GM19372 (cell line): ENCODE results near the gene RAD9A.

Experiments
- ATAC-seq: cut with Tn5 transposase; IDR thresholded peaks from one replicate; pipeline ENCODE4 v1.9.1; 2021; ENCODE audit warnings: mild to moderate bottlenecking, low read depth, moderate library complexity; ENCODE audit not compliant: unreplicated experiment

The RAD9A gene

GRCh38 chr11:67356864-67357561 lies 34.8 kb upstream of the RAD9A start:
- no peak for ATAC-seq

DNA sequence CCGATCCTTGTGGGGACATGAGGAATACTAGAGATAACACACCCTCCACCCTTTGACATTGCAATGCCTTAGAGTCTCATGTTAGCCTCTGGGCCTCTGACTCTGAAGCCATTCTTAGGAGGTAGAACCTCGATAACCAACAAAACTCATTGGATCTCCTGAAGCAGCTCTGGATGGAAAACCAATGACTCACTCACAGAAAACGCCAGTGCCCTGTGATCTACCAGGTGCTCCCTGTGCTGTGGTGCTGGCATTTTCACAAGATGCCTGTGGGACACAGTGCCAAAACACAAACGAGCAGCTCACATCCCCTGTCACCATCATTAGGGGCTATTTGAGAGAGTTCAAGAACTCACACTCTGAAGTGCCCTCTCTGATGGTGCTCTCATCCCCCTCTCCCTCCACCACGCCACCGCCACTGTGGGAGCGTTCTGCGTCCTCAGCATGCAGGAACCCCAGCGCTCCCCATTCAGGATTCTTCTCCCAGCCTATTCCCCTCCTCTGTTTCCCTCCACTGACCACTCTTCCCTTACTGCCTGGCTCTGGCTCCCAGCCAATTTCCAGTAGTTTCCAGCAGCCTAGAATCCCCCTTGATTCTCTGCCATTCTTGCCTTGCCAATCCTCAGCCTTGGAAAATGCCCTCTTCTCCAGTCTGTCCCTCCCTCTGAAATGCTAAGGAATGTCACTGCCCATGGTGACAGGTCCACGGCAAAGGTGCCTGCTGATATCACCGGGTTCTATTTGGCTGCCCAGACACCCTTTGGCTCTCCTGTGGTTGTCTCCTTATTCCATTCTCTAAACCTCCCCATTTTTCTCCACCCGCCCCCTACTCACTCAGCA lies 33.7 kb upstream of the RAD9A start:
- no peak for ATAC-seq

- no peak for ATAC-seq
Measured at GRCh38 chr11:67364169-67364568, 27.6 kb upstream of the RAD9A start.

- no peak for ATAC-seq
Measured at GRCh38 chr11:67364783-67365722, 26.7 kb upstream of the RAD9A start.

GRCh38 chr11:67365736-67366444 lies 25.9 kb upstream of the RAD9A start:
- no peak for ATAC-seq

- ATAC-seq, result no peak
Measured at GRCh38 chr11:67366546-67366945, 25.2 kb upstream of the RAD9A start.

DNA sequence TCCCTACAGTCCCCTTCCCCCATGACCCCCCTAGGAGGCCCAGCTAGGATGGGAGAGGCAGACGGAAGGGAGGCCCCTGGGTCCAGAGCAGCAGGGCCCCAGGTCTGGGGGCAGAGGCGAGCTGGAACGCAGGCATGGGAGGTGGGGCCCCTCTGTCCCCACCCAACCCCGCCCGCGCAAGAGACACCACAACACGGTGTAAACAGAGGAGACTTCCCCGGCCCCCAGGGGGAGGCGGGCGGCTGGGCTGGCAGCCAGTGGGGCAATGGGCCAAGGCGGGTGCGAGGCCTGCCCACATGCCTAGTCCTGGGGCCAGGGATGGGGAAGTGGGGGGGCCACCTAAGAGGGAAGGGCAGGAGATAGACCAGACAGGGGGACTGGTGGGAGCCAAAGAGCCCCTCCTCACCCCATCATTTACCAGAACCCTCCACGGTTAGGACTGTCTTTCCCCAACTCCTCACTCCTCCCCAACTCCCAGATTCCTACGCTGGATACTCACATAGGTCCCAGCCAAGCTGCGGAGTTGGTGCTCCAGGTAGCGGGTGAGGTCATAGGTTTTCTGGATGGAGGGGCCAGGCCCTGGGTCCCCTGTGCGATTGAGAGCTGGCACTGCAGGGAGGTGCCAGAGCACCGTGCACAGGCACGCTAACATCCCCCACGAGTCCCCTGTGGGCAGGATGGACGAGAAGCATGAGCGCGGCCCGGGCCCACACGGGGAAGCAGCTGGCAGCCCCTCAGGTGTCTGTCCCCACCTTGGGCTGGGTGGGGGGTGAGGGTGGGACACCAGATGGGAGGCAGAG lies 24.6 kb upstream of the RAD9A start:
- ATAC-seq, result no peak

DNA sequence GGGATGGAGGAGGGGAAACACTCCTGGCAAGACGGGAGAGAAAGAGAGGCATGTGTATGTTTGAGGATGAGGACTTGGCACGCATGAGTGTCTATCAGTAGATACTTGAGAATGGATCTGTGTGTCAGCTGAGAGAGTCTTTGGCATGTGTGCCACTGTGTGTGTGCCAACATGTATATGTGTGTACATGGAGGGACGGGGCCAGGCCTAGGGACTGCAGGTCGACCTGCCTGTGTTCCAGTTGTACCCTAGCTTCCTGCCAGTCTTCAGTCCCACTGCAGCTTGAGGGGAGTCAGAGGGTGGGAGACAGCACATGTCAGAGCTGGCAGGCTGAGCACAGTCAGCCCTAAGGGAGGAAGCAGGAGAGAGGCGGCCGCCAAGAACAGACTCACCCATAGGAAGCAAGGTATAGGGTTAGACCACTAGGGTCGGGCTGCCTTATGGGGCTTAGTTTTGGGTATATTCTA lies 24.0 kb upstream of the RAD9A start:
- no peak for ATAC-seq

DNA sequence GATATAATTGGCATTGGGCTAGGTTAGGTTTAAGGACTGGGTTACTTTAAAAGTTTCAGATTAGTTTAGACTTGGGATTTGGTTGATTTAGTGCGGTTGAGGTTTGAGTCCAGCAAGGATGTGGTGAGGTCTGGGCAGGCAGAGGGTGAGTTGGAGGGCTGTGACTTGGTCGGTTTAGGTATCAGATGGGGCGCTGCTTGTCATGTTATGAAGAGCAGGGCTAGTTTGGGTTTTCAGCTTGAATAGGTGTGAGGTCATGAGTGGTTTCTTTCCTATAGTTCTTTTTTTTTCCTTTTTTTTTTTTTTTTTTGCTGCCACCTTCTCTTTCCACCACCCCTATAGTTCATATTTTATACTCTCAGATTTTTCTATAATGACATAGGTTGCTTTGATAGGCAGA lies 23.2 kb upstream of the RAD9A start:
- ATAC-seq, result no peak

GRCh38 chr11:67369275-67369674 lies 22.5 kb upstream of the RAD9A start:
- ATAC-seq, result no peak

DNA sequence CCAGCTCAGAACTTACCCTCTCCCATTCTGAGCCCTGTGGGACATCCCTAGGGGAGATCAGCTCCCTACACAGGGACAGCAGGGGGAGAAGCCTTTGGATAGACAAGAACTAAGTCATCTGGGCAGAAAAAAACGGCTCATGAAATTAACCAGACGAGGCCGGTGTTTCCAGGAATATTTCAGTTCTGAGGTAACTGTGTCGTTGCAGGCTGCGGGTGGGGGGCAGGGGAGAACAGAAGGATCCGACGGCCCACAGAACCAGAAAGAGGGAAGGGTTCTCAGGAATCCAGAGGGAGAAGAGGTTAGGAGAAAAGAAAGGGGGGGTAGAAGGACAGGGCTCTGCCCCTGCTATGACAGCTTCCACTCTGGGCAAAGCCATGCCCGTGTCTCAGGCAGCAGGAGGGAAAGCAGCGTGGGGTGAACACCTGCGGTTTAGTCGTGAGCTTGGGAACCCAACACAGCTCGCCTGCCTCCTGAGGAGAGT lies 21.9 kb upstream of the RAD9A start:
- ATAC-seq, result no peak

DNA sequence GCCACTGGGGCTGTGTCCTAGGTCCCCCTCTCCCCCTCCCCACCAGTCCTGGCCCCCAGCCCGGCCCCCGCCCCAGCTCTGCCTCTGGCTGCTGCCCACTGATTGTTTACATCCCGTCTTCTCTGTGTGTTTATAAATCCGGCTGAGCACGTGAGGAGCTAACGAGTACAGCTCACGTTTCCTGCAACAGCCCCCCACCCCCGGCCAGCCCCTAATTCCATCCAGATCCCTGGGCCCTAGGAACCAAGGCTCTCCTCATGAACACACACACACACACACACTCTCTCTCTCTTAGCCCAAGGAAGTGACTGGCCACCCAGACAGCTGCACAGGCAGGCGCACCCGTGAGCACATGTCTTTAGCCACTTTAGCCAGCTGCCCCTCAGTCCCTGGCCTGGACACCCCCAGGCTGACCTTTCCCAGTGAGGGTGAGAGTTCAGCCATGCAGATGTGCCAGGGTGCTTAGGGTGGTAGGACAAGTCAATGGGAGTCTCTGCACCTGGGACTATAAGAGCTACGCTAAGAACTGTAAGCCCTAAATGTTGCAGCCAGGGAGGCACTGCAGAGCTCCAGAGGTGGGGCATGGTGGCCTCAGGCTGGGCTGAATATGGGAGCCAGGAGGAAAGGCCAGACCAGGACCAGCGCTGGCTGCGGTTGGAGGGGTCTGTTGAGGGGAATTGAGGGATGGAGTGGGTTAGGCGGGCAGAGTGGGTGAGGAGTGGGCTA lies 21.3 kb upstream of the RAD9A start:
- no peak for ATAC-seq

DNA sequence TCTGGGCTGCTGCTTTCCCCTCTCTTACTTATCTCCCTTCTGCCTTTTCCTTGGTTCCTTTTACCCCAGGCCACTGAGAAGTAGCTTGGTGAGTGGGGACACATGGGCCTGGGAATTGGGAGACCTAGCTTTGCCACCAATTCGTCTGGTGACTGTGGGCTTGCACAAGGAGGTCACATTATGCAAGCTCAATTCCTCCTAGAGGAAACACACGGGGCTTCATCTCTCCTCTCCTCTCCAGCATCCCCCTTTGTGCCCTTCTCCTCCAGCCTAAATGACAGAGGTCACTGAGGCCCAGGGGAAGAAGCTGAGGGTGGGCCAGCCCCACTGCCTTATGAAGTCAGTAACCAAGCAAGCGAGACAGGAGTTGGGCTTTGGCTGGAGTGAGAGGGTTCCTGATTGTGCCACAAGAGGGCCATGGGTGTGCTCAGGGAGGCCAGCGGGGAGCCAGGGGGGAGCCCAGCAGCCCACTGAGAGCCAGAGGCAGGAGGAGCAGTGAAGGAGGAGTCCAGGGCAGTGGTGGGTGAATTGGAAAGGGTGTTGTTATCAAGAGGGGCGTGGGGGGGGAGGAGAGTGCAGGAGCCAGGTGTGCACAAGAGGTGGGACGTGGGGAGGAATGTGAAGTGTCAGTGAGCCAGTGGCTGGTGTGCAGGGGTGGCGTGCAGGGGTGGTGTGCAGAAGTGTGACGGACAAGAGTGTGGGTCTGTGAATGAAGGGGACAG lies 20.4 kb upstream of the RAD9A start:
- ATAC-seq, result no peak

DNA sequence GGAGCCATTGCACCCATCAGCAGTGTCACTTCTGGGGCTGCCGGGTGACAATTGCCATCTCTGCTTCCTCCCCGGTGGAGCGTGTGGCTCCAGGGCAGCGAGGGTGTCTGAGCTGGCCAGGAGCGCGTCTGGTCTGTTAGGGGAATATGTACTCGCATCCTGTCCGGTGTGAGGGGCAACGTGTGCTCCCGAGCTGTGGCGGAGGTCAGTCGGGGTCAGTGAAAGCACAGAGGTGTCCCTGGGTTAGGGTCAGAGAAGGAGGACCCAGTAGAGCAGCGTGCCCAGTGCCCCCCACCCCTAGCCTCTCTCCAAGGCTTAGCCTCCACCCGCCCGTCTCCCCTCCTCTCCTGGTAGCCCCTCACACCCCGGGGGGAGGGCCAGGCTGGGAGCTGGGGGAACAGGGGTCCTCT lies 19.9 kb upstream of the RAD9A start:
- no peak for ATAC-seq

- no peak for ATAC-seq
Measured at GRCh38 chr11:67372321-67372992, 19.3 kb upstream of the RAD9A start.

- no peak for ATAC-seq
Measured at GRCh38 chr11:67372993-67373647, 18.7 kb upstream of the RAD9A start, which contains the start of gene CLCF1. Gene CLCF1 (minus strand): TSS chr11:67373598. CDS start chr11:67373539, 59 bp downstream.
